GM12864 (cell line): ENCODE data around the gene HDAC4.

ENCODE experiments used
- DNase-seq: peaks from one replicate; pipeline ENCODE4 v3.0.0-alpha.2; 2011; ENCODE audit warnings: low read depth
- H3K4me3 ChIP-seq: 2 replicates; pipeline ENCODE4 v1.5.1; 2011; ENCODE audit warnings: mild to moderate bottlenecking, low read depth, low read length, control low read depth
- CTCF ChIP-seq: IDR thresholded peaks from 2 replicates; pipeline ENCODE4 v1.5.1; 2011; ENCODE audit warnings: low read depth, mild to moderate bottlenecking, moderate library complexity, low read length, control low read depth, inconsistent platforms; ENCODE audit errors: missing control alignments

HDAC4 gene

GRCh38 chr2:239104800-239105199, 296.0 kb downstream of the HDAC4 start:
- TF ChIP-seq CTCF = no peak
- no peak overlapping the region for H3K4me3 ChIP-seq

GRCh38 chr2:239103125-239104098, 297.4 kb downstream of the HDAC4 start:
- no peak for DNase-seq
- H3K4me3 ChIP-seq = no peak overlapping the region
- TF ChIP-seq CTCF = no peak

More at GRCh38 chr2:239104800-239105199, 296.0 kb downstream of the HDAC4 start:
- DNase-seq = no peak

GRCh38 chr2:239102266-239102665, 298.6 kb downstream of the HDAC4 start:
- DNase-seq = no peak
- no peak overlapping the region for H3K4me3 ChIP-seq
- no peak for TF ChIP-seq CTCF

GRCh38 chr2:239101807-239102206, 299.0 kb downstream of the HDAC4 start:
- H3K4me3 ChIP-seq = no peak overlapping the region
- no peak for TF ChIP-seq CTCF
- no peak for DNase-seq

GRCh38 chr2:239101071-239101470, 299.7 kb downstream of the HDAC4 start:
- no peak for TF ChIP-seq CTCF
- H3K4me3 ChIP-seq = no peak overlapping the region
- DNase-seq = no peak

- H3K4me3 ChIP-seq = no peak overlapping the region
- no peak for TF ChIP-seq CTCF
- no peak for DNase-seq
Measured at GRCh38 chr2:239099474-239099873, 301.3 kb downstream of the HDAC4 start.

GRCh38 chr2:239098288-239098970, 302.4 kb downstream of the HDAC4 start:
- no peak overlapping the region for H3K4me3 ChIP-seq
- no peak for TF ChIP-seq CTCF
- no peak for DNase-seq
